GM18909 (cell line): ENCODE results near the gene RRP9.
"Not testable (repeated sequence)": the region's sequence is repeated elsewhere in the genome, so short reads cannot be mapped to it uniquely, and the experiment has no call there.

Experiments
- ATAC-seq: cut with Tn5 transposase; IDR thresholded peaks from one replicate; pipeline ENCODE4 v1.9.1; 2021; ENCODE audit warnings: mild to moderate bottlenecking; ENCODE audit not compliant: unreplicated experiment, poor library complexity

Gene RRP9

DNA sequence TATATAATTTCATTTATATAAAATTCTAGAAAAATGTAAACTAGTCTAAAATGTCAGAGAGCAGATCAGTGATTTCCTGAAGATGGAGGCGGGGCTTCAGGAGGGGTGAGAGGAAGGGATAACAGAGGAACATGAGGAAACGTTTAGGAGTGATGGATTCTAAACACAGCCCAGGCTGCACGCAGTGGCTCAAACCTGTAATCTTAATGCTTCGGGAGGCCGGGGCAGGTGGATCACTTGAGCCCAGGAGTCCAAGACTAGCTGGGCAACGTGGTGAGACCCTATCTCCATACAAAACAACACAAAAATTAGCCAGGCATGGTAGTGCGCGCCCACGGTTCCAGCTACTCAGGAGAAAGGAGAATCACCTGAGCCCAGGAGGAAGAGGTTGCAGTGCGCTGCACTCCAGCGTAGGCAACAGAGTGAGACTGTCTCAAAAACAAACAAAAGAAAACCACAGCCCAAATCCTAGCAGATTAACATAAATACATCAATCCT is 20.6 kb downstream of the RRP9 start:
- ATAC-seq, result no peak

DNA sequence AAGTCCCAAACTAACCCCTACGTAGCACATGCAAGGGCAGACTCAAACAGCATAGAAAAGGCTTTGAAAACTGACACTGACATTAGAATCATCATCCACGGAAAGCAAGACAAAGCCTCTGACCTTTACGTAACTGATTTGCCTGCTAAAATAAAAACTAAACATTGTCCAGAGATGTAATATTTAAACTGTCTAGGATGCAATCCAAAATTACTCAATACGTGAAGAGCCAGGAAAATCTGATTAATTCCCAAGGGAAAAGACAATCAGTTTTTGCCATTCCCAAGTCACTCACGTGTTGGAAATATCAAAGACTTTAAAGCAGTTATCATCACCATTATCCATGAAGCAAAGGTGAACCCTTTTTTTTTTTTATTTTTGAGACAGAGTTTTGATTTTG is 25.3 kb downstream of the RRP9 start:
- ATAC-seq, result no peak

DNA sequence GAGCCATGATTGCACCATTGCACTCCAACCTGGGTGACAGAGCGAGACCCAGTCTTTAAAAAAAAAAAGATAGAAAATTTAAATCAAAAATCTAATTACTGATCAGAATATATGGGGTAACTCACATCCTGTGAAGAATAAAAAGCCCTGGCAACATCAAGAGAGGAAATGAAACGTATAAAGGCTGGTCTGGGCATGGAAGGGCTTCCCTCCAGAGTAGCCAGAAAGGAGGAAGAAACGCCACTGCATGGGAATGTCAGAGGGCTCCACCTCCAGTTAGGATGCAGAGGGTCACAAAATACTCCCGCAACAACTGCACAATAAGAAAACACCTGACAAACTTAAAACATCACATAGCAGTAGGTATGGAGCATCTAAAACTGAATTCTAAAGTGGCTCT is 33.7 kb downstream of the RRP9 start:
- no peak for ATAC-seq

DNA sequence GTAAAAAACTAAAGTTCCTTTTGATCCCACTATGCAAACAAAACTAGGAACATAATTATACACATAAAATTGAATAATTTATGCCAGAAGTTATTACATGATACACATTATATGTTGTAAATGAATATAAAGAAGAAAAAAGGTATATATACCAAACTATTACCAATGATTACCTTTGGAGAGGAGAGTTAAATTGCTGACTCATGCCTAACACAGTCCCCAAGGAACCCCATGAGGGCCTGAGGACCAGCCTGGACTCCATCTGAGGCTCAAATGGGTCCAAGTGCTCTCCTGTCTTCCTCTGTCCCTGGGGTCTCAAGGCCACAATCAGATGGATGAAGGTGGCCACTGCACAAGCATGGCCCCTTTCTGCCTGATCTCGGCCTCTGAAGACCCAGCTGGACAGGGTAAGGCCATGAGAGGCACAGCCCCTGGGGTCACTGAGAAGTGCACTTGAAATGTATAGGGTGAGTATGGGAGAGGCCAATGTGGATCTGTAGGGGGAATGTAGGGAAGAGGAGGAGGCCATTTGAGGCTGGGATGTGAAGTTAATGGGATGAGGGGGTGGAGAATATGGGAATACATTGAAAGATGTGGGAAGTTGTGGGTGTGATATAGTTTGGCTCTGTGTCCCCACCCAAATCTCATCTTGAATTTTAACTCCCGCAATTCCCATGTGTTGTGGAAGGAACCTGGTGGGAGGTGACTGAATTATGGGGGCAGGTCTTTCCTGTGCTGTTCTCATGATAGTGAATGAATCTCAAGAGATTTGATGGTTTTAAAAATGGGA is 37.5 kb downstream of the RRP9 start:
- ATAC-seq, result no peak

DNA sequence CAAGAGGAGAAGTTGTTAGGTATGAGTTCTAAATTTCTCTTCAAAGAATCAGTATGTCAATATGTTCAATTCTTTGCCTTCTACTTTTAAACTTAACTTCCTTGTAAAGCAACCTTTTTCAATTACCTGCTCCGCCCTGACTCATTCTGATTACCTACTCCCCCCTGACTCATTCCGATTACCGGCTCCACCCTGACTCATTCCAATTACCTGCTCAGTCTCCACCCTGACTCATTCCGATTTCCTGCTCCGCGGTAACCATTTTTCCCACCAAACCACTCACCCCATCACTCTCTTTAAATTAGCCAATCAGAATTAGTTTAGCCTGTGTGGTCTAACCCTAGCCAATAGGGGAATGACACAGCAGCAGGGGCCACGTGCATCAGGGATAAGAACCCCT is 39.3 kb downstream of the RRP9 start:
- not testable (repeated sequence) for ATAC-seq

- ATAC-seq, result not testable (repeated sequence)
Measured at GRCh38 chr3:51900043-51900442, 41.7 kb downstream of the RRP9 start.

DNA sequence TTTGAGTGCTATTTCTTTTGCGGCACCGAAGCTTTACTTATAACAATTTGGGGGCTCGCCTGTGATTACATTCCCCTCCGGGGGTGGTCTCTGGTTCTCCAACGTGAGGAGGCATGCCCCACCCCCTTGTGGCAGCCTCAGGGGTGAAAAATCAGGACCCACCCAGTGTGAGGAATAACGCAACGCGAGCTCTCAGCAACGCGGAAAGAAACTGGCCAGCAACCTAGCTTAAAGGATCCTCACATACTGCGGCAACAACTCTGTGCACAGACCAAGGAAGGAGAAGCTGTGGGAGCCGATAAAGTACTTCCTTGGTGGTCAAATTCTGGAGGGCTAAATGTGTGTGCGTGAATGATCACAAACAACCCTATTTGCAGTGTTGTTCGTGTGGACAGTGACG is 44.3 kb downstream of the RRP9 start:
- no peak for ATAC-seq

DNA sequence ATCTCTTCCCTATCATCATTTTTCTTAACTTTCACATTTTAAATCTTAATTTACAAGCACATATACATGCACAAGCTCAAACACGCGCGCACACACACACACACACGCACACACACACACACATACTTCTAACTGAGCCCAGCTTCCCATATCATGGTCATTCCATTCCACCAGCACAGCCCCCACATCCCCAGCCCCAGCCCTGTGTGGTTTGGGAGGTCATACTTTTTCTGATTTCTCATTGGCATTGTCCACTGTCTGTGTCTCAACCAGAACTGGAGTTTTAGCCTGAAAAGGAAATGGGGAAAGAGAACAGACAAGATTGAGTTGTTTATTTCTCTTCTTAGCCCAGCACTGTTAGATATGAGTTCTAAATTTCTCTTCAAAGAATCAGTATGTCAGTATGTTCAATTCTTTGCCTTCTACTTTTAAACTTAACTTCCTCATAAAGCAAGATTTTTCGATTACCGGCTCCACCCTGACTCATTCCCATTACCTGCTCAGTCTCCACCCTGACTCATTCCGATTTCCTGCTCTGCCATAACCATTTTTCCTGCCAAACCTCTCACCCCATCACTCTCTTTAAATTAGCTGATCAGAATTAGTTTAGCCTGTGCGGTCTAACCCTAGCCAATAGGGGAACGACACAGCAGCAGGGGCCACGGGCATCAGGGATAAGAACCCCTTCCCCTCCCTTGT is 44.9 kb downstream of the RRP9 start:
- ATAC-seq, result no peak

- no peak for ATAC-seq
Measured at GRCh38 chr3:51894939-51895338, 46.8 kb downstream of the RRP9 start.

DNA sequence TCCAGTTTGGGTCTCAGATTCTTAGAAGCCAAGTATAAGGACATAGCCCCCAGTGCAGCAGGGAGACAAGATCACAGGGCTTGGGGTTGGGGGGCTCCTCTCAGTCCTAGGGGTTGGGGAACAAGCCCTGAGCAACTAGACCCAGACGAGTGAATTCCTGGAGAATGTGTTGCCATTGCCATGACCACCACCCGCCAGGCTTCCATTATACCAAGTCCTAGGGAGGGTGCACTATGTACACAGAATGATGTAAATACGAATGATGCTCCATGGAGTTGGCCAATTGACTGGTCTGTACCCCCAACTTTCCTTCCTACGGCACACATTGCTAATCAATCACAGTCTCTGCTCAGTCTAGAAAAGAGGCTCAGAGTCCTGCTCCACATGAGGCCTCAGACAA is 47.3 kb downstream of the RRP9 start:
- no peak for ATAC-seq

DNA sequence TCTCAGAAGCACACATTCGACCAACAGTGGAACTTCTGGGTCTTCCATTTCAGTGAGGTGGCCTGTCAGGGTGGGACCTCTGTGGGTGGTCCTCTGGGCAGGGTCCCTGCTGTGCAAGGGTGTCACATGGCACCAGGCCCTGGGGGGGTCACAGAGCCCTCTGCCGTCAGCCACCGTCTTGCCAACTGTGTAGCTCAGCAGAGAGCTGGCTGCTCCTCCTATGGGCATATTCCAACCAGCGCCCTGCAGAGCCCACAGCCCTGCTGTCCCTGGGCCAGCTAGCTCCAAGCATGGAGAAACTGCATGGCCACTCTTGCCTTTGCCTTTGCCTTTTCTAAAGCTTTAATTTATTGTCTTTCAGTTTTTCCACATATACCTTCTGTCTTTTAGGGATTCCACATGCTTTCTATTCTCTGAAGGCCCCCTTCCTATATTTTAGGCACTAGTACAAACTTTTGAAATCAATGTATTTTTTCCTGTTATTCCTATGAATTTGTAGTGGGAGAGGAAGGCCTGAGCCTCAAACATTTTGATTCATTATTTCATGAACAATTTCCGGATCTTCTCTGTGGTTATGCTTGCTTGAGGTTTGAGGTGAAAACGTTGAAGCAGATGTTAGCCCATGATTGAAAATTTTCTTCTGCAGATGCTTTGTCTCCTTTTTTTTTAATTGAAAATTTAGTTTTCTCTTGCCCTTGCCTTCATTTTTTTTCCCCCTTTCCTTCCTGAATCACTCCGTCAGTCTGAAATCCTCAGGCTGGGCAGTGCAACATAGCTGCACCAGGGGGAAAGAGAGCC is 50.3 kb downstream of the RRP9 start:
- no peak for ATAC-seq

DNA sequence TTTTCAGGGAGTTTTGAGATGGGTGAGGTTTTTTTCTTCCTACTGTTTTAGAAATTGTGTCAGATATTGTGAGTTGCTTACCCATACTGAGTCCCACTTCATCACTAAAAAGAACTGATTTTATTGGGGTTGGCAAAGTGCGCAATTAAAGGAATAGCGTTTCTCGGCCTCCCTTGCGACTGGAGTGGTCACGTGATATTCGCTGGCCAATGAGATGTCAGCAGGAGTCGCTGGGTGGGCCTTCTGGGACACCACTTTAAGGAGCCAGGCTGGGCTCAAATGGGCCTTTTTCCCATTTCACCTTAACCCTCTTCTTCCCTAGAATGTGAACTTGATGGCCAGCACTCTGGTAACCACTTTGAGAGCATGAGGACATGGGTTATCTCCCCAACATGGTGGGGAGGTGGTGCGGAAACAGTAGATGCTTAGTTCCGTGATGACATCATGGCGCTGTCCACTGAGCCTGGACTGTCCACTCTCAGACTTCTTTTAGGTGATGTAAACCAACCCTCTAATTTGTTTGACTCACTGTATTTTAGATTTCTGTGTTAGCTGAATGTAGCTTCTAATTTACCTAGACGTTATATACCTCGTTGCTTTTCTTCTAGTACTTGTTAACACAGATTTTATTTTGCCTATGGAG is 53.1 kb downstream of the RRP9 start:
- ATAC-seq, result no peak

DNA sequence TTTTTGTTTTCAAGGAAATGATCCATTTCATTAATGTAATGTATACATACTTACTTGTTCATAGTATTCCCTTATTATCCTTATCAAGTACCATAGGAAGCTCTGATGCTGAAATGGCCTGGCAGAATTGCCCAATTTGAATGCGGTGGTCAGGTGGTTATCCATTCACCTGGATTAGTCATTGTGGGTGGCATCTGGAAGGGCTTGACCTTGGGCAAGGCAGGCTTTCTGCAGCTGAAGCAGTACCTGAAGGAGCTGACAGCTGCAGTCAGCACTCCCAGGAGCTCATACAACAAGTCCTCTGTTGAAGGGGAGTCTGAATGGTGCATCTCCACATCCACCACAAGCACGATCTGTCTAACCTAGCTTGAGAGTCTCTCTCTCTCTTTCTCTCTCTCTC is 54.1 kb downstream of the RRP9 start:
- no peak for ATAC-seq

- no peak for ATAC-seq
Measured at GRCh38 chr3:51886447-51886846, 55.3 kb downstream of the RRP9 start.
